Middle frontal gyrus (tissue), 1 donor: ENCODE results near the gene CCT7.
A peak's percentile ranks its signal among the peaks of the same experiment; 100 is the strongest.

ENCODE experiments used
- DNase-seq: peaks from one replicate; pipeline ENCODE4 v3.0.0-alpha.2; 2015; ENCODE audit warnings: low spot score; ENCODE audit errors: extremely low spot score

CCT7 gene

GRCh38 chr2:73292906-73293533 lies 58.9 kb downstream of the CCT7 start:
- no peak for DNase-seq

DNA sequence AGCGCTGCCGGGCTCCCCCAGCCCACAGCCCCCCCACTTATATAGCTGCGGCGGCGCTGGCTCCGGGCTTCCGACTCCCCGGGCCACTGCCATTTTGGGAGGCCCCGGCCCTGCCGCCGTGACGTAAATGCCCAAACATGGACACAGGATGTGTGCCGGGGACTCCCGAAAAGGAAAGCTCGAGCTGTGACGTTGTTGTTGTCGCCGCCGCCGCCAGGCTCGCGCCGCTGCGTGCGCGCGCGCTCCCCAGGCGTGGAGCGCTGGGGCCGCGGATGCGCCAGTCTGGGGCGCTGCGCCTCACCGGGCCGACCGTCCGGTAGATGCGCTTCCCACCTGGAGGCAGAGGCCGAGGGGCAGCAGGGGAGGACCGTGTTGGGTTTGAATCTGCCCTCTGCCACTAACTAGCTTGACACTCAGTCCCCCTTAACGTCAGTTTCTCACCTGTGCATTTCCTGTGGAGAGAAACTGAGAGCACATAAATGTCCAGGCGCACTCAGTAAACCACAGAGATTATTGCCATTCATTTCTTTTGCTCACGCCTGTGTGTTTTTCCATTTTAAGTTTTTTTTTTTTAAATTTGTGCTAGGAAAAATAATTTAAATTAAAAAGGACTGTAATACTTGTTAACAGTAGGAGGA lies 59.5 kb downstream of the CCT7 start, which contains the start of gene EGR4:
EGR4 (minus strand) TSS at position 15 of the 638 bp plus-strand sequence. CDS start 231 bp downstream, outside the sequence.
- peak; percentile 61 for DNase-seq

GRCh38 chr2:73294239-73294638 lies 60.1 kb downstream of the CCT7 start:
- DNase-seq = no peak

DNA sequence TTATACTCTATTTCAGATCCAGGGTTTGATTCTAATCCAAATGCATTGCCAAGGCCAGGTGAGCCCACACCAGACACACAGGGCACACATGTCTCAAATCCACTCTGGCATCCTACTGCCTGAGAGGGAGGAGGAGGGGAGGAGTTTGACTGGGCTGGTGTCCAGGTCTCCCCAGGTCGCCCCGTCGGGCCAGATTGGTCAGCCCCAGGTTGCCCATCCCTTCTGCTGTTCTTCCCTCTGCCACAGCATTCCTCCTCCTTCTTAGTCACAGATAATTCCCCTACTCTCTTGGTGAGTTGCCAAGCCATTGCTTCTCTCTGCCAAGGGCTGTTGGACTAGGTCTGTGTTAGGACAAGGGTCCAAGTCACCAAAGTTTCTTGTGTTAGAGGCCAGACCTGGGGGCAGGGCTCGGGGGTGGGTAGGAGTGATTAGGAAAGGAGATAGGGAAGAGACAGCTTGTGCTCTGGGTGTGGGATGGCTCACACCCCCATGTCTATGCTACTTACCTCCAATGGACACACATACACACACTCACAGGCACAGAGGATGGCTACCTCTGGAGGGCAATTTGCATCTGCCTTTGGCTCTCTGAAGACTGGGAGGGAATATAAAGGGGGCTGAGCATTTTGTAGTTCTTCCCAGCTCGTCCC lies 61.8 kb downstream of the CCT7 start:
- no peak for DNase-seq

- no peak for DNase-seq
Observed at GRCh38 chr2:73297151-73297559, 63.0 kb downstream of the CCT7 start.

GRCh38 chr2:73297586-73297985 lies 63.5 kb downstream of the CCT7 start:
- no peak for DNase-seq

DNA sequence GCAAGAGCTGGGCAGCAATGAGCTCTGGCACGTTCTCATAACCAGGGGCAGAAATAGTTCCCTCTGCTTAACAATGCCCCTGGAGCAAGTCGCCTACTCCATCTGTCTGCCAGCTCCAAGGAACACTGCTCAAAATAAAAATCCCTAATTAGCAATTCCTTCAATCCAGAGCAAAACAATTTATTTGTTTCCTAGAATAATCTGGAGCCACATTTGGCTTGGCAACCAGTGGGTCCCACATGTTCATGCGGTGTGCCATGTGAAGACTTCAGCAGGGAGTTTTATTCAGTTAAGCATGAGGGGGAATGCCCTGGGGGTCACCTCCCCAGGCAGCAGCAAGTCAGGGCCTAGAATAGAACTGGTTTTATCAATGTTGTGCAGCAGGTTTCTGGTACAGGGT lies 66.8 kb downstream of the CCT7 start:
- DNase-seq = no peak

GRCh38 chr2:73301636-73302035 lies 67.5 kb downstream of the CCT7 start:
- no peak for DNase-seq
